Hindlimb muscle (tissue), 1 donor: Measurements from ENCODE around the gene SERPINA1. TPM values are rescaled to one million over a fixed set of nuclear protein-coding genes. Genes with fewer than 3 reads are reported as not detected.

Experiments
- DNase-seq: peaks from one replicate; pipeline ENCODE4 v3.0.0-alpha.2; 2013
- polyA plus RNA-seq: library from polyadenylated mRNA; unstranded; fragments of 120-200 nt; gene quantifications from one replicate; pipeline ENCODE4 v1.2.1, GENCODE V29; 2013; ENCODE audit not compliant: insufficient read length

SERPINA1 gene
- polyA plus RNA-seq, 1 donor: 0.61 TPM

GRCh38 chr14:94345344-94346064 is 42.9 kb downstream of the SERPINA1 start:
- DNase-seq: no peak

DNA sequence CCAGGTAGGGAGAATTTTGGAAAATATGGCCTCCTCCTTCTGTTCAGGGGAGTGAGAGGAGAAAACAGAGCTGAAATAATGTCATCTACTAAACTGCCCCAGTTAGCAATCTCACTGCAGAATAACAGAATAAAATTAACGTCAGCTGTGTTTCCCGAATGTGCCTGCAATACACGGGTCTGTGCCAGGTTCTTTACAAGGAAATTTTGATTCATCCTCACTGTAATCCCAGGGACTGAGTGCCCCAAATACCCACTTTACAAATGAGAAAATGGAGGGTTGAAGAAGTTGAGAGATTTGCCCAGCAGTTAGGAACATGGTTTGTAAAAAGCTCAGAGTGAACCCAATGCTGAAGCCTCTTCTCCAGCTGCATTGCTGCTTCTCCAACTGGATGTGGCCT is 44.0 kb downstream of the SERPINA1 start:
- DNase-seq: no peak

DNA sequence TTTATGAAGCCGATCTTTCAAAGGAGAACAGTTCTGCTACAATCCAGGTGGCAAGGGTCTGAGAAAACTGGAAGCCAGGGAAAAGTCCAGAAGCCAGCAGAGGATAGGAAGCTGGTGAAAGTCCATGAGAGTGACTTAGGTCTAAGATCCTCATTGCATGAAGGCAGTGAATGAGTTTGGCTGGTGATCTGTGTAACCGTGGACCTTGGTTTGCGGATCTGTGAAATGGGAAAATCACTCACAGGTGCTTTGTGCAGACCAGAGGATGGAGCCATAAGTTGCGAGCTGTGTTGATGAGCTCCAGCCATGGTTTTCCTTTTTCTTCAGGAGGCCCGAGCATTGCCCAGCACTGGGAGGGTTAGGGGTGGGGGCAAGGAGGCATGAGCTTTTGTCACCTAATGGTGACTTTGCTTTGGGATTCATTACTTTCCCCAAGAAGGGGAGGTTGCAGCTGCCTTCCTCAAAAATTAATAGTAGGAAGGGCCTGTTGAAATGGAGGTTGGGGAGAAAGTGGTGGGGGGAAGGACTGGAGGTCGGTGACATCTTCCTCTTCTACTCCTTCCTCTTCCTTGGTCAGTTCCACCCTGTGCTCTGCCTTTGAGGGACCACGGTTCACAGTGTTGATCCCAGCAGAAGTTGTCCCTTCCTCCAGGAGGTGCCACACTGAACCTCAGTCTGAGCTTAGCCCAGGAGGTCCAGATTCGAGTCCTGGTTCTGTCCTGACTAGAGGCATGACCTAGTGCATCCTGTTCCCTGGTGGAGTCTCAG is 45.0 kb downstream of the SERPINA1 start:
- DNase-seq: no peak

DNA sequence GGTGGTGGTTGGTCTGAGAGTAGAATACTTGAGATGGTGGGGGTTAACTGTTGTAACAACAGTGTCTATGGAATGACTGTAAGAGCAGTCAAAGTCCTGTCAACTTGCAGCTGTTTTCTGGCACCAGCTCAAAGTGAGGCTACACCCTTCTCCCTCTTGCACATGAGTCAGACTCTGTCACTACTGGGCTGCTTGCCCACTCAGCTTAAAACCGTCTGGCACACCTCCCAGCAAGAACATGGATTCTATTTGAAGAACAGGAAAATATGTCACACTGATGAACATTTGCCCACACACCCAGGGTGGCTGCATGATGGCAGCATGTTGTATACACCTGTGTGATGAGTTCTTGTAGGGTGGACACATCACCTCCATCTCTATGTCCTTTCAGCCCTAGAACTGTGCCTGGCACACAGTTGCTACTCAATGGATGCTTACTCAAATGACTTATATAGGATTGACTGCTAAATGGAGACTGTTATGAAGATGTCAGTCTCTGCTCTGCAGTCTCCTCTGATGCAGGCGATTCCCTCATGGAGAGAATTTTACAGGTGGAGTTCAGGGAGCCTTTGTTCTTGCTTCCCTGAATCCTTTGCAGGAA is 46.0 kb downstream of the SERPINA1 start:
- peak; percentile 83 for DNase-seq

DNA sequence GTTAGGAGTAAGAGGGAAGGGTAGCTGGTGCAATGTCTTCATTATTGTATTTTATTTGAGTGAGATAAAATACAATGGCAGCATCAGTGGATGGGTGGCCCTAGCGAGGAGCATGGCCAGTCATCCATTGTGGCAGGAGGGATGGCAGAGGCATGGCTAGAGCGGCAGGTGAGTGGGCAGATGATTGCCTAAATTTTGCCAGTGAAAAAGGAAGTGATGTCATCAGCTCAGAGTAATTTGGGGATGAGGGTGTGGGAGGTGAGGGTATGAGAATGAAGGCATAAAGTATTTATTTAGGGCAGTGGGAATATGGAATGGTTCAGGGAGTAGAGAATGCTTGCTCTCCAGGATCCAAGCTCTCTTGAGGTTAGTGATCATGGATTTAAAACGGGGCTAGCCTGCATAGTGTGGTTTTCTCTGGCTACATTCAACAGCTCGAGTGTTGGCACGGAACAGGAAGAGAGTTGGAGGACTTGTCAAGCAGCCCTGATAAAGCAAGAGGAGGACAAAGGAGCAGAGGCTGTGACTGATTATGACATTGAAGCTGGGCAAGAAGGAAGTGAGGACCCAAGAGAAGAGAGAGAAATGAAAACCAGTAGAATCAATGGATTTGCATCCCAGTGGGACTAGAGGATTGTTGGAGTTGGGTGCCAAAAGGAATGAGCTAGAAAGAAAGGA is 46.6 kb downstream of the SERPINA1 start:
- peak; percentile 5 for DNase-seq

DNA sequence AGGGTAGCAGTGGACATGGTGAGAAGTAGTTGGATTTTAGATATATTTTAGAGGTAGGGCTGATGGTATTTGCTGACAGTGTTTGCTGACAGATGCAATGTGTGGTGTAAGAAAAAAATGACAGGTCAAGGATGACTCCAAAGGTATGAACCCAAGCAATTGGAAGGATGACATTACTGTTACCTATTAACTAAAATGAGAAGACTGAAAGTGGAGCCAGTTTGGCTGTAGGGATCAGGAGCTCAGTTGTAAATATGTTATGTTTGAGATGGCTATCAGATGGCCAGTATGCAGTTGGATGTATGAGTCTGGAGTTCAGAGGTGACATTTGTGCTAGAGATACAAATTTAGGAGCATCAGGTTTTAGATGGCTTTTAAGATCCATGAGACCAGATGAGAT is 47.9 kb downstream of the SERPINA1 start:
- no peak for DNase-seq

DNA sequence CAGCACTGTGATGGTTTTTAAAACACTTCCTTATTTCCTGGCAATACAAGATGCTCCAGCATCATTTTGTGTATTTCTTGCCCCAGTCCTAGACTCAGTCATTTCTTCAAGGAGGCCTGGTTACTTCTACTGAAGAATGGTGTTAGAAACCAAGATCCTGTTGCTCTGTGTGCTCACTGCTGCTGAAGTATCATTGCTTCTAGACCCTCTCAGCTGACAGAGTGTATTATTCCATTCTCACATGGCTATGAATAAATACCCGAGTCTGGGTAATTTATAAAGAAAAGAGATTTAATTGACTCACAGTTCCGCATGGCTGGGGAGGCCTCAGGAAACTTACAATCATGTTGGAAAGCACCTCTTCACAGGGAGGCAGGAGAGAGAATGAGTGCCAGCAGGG is 50.4 kb downstream of the SERPINA1 start:
- DNase-seq: no peak

DNA sequence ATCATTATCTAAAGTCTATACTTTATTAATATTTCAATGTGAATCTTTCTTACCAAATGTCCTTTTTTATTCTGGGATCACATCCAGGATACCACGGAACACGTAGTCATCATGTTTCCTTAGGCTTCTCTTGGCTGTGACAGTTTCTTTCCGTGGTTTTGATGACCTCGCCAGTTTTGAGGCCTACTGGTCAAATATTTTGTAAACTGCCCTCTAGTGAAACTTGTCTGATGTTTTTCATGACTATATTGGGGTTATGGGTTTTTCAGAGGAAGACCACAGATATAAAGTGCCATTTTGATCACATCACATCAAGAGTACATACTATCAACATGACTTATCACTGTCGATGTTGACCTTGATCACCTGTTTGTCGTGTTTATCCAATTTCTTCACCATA is 51.1 kb downstream of the SERPINA1 start:
- DNase-seq: no peak

- no peak for DNase-seq
Observed at GRCh38 chr14:94334872-94335271, 53.5 kb downstream of the SERPINA1 start.

- no peak for DNase-seq
Observed at GRCh38 chr14:94332587-94332986, 55.8 kb downstream of the SERPINA1 start.

- DNase-seq: no peak
Observed at GRCh38 chr14:94332063-94332583, 56.3 kb downstream of the SERPINA1 start.

DNA sequence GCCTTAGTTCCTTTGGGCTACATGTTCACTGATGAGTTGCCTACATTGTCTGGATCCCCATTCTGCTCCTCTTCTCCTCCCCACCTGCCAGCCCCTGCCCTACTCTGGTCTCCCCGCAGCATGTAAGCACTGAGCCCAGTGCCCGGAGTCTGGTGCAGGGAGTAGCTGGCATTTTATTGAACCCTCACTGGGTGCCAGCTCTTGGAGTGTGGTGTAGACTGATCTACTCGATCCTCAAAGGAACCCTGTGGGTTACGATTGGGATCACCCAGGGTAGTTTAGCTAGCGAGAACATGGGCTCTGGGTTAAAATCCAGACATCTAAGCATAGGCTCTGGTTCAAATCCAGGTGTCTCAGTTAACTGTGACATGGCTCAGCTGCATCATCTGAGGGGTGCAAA is 56.9 kb downstream of the SERPINA1 start:
- no peak for DNase-seq

DNA sequence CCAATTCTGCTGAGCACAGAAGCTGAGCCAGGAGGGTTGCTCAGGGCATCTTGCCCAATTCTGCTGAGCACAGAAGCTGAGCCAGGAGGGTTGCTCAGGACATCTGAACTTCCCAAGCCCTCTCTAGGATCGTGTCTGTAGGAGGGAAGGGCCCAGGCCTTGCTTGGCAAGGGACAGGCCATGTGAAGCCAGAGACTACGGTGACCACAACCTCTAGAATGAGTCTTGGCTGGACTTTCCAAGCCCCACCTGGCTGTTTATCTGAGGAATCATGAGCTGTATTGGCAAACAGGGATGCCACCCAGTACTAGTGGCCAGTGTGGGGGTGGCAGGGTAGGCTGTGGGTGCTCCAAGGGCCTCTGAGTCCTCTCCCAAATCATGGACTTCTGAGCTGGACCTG is 57.5 kb downstream of the SERPINA1 start:
- DNase-seq: no peak

DNA sequence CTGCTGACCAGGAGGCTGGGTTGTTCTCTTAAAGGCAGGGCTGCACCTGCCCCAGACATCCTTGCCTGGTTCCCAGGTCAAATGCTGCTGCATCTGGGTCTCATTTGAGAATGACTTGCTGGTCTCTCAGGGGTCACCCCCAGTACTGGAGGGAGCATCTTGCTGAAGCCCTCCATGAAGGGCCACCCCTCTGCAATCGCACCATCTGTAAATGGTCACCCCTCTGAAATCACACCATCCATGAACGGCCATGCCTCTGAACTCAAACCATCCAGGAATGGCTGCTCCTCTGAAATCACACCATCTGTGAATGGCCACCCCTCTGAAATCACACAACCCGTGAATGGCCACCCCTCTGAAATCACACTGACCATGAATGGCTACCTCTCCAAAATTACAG is 58.0 kb downstream of the SERPINA1 start:
- DNase-seq: no peak

DNA sequence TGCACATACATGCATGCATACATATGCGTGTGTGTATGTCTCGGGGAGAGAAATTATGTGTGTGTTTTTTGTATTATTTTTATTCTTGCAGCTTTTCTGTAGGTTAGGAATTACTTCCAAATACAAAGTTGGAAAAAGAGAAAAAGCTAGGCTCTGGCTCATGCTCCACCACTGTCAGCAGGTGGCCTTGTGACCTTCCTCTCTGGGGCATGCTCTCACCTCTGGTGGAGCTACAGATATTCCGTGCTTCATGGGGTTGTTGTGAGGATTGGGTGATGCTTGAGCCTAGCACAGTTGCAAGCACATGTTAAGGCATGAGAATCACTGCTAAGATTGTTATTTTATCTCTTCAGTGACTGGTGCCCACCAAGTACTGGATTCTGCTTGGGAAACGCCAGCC is 58.5 kb downstream of the SERPINA1 start:
- DNase-seq: no peak

DNA sequence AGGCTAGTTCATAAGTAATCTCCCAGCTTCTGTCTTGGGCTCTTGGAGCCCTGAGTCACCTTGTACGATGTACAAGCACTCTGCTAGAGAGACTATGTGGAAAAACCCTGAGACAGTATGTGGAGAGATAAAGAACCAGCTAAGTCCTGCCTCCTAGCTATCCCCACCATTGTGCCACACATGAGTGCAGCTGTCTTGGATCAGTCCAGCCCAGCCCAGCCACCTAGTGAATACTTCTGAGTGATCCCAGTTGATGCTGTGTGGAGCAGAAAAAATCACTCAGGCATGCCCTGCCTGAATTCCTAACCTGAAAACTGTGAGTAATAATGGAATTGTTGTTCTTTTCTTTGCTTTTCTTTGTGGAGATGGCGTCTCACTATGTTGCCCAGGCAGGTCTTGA is 60.2 kb downstream of the SERPINA1 start:
- no peak for DNase-seq

Other genes starting within 250 kb of the SERPINA1 start
- 0.22 TPM for gene PPP4R4, start 214.3 kb downstream of the SERPINA1 start, polyA plus RNA-seq
- gene SERPINA10, start 95.3 kb downstream of the SERPINA1 start, polyA plus RNA-seq: not detected
- not detected for gene SERPINA6, start 65.3 kb downstream of the SERPINA1 start, polyA plus RNA-seq
- gene SERPINA2, start 21.9 kb downstream of the SERPINA1 start, polyA plus RNA-seq: not detected
- not detected for gene SERPINA11, start 64.2 kb upstream of the SERPINA1 start, polyA plus RNA-seq
- gene SERPINA9, start 87.6 kb upstream of the SERPINA1 start, polyA plus RNA-seq: not detected
- not detected for gene SERPINA12, start 120.9 kb upstream of the SERPINA1 start, polyA plus RNA-seq
- gene SERPINA4, start 172.8 kb upstream of the SERPINA1 start, polyA plus RNA-seq: not detected
- gene SERPINA5, start 192.8 kb upstream of the SERPINA1 start, polyA plus RNA-seq: not detected
- not detected for gene SERPINA3, start 223.8 kb upstream of the SERPINA1 start, polyA plus RNA-seq